Neural cell (in vitro differentiated cells): Measurements from ENCODE around the gene MKKS. TPM values are rescaled to one million over a fixed set of nuclear protein-coding genes. Genes with fewer than 3 reads are reported as not detected.

ENCODE experiments used
- H2AFZ ChIP-seq: fragments of 200-600, 300-800 bp; sonication (generic), shearing (Covaris generic); 2 replicates; pipeline ENCODE4 v1.6.0; 2014; ENCODE audit warnings: low read depth, mild to moderate bottlenecking, antibody characterized with exemption, low read length, moderate library complexity
- H3F3A ChIP-seq: fragments of 200-600 bp; shearing (Covaris generic); 2 replicates; pipeline ENCODE4 v1.6.1; 2016; ENCODE audit warnings: mild to moderate bottlenecking, moderate library complexity, mixed read lengths, antibody characterized with exemption, low read length; ENCODE audit not compliant: insufficient read depth, poor library complexity, severe bottlenecking
- H3K27ac ChIP-seq: fragments of 200-600, 300-800 bp; sonication (generic), shearing (Covaris generic); 2 replicates; pipeline ENCODE4 v1.5.1; 2014; ENCODE audit warnings: mild to moderate bottlenecking, low read length, moderate library complexity
- H3K27me3 ChIP-seq: fragments of 300-800, 200-600 bp; sonication (generic), shearing (Covaris generic); 2 replicates; pipeline ENCODE4 v1.6.0; 2014; ENCODE audit warnings: mild to moderate bottlenecking, low read depth, low read length, moderate library complexity; ENCODE audit not compliant: insufficient read depth
- H3K36me3 ChIP-seq: fragments of 300-800, 200-600 bp; sonication (generic), shearing (Covaris generic); 2 replicates; pipeline ENCODE4 v1.5.1; 2014; ENCODE audit warnings: mild to moderate bottlenecking, antibody characterized with exemption, low read length, moderate library complexity; ENCODE audit not compliant: insufficient read depth
- H3K4me2 ChIP-seq: fragments of 300-800, 200-600 bp; sonication (generic), shearing (Covaris generic); 2 replicates; pipeline ENCODE4 v1.6.0; 2014; ENCODE audit warnings: mild to moderate bottlenecking, low read length
- H3K4me3 ChIP-seq: fragments of 300-800, 200-600 bp; sonication (generic), shearing (Covaris generic); 2 replicates; pipeline ENCODE4 v1.5.1; 2014; ENCODE audit warnings: mild to moderate bottlenecking, low read length, moderate library complexity
- H3K79me2 ChIP-seq: fragments of 200-600 bp; shearing (Covaris generic); replicated peaks from 2 replicates; pipeline ENCODE4 v1.6.0; 2014; ENCODE audit warnings: mild to moderate bottlenecking, low read length, moderate library complexity; ENCODE audit not compliant: insufficient read depth
- H3K9ac ChIP-seq: fragments of 300-800, 200-600 bp; sonication (generic), shearing (Covaris generic); 2 replicates; pipeline ENCODE4 v1.6.1; 2016; ENCODE audit warnings: mild to moderate bottlenecking, low read length, mixed read lengths
- H3K9me2 ChIP-seq: fragments of 200-600 bp; shearing (Covaris generic); 2 replicates; pipeline ENCODE4 v1.6.1; 2016; ENCODE audit warnings: mild to moderate bottlenecking, low read length, mixed read lengths; ENCODE audit not compliant: insufficient read depth
- H3K9me3 ChIP-seq: fragments of 200-600, 300-800 bp; sonication (generic), shearing (Covaris generic); 2 replicates; pipeline ENCODE4 v1.6.1; 2016; ENCODE audit warnings: mild to moderate bottlenecking, mixed run types, low read length, moderate library complexity, mixed read lengths
- H4K20me1 ChIP-seq: fragments of 200-600 bp; shearing (Covaris generic); 2 replicates; pipeline ENCODE4 v1.6.1; 2016; ENCODE audit warnings: mild to moderate bottlenecking, mixed run types; ENCODE audit not compliant: insufficient read depth
- EP300 ChIP-seq: fragments of 450-650 bp; conservative IDR thresholded peaks from 2 replicates; pipeline ENCODE4 v1.6.1; 2014; ENCODE audit warnings: antibody characterized with exemption, mild to moderate bottlenecking, moderate library complexity; ENCODE audit not compliant: poor library complexity, severe bottlenecking
- EZH2 ChIP-seq: fragments of 200-600, 300-800 bp; shearing (Covaris generic), sonication (generic); IDR thresholded peaks from 2 replicates; pipeline ENCODE4 v1.6.1; 2014; ENCODE audit warnings: antibody characterized with exemption, low read length, borderline replicate concordance, mild to moderate bottlenecking; ENCODE audit not compliant: insufficient read depth, poor library complexity, severe bottlenecking
- MXI1 ChIP-seq: fragments of 450-650 bp; conservative IDR thresholded peaks from 2 replicates; pipeline ENCODE4 v1.6.1; 2014; ENCODE audit warnings: antibody characterized with exemption, mild to moderate bottlenecking; ENCODE audit not compliant: poor library complexity, severe bottlenecking
- POLR2AphosphoS5 ChIP-seq: IDR thresholded peaks from 2 replicates; pipeline ENCODE4 v1.6.1; 2012
- RAD21 ChIP-seq: fragments of 450-650 bp; conservative IDR thresholded peaks from 2 replicates; pipeline ENCODE4 v1.6.1; 2014; ENCODE audit warnings: antibody characterized with exemption, mild to moderate bottlenecking, moderate library complexity
- SMC3 ChIP-seq: fragments of 450-650 bp; conservative IDR thresholded peaks from 2 replicates; pipeline ENCODE4 v1.6.1; 2014; ENCODE audit warnings: antibody characterized with exemption, mild to moderate bottlenecking, moderate library complexity; ENCODE audit not compliant: poor library complexity
- TAF1 ChIP-seq: IDR thresholded peaks from 2 replicates; pipeline ENCODE4 v1.6.1; 2012; ENCODE audit warnings: low read depth
- polyA plus RNA-seq: library from polyadenylated mRNA; depleted of rRNA; stranded (reverse); fragments of >200 nt; gene quantifications from 2 replicates; pipeline ENCODE4 v1.2.3, GENCODE V29; 2014
- TF ChIP-seq, protein P1 (sequence below): IDR thresholded peaks from 2 replicates; pipeline ENCODE4 v1.6.1; 2012; ENCODE audit warnings: borderline replicate concordance
- TF ChIP-seq, protein P2 (sequence below): fragments of 450-650 bp; IDR thresholded peaks from 2 replicates; pipeline ENCODE4 v1.5.1; 2014; ENCODE audit warnings: antibody characterized with exemption, mild to moderate bottlenecking, moderate library complexity; ENCODE audit not compliant: poor library complexity, severe bottlenecking

The MKKS gene
- polyA plus RNA-seq, 1 donor from 2014 or later: 28.0 TPM

DNA sequence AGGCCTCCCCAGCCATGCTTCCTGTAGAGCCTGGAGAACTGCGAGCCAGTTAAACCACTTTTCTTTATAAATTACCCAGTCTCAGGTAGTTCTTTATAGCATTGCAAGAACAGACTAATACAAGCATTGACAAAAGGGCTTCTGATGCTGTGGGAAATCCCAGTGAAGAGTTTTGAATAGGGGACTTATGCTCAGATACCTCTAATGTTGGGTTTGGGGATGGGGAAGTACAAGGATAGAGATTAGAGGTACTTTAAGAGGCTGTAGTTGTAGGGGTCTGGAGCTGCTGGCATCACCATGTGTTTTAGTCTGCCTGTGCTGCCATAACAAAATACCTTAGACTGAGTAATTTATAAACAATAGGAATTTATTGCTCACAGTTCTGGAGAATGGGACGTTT is 9.9 kb upstream of the MKKS start:
- peaks cover 2% of the 10 kb centered on the region for H3K79me2 ChIP-seq
- TF ChIP-seq, protein P1, sequence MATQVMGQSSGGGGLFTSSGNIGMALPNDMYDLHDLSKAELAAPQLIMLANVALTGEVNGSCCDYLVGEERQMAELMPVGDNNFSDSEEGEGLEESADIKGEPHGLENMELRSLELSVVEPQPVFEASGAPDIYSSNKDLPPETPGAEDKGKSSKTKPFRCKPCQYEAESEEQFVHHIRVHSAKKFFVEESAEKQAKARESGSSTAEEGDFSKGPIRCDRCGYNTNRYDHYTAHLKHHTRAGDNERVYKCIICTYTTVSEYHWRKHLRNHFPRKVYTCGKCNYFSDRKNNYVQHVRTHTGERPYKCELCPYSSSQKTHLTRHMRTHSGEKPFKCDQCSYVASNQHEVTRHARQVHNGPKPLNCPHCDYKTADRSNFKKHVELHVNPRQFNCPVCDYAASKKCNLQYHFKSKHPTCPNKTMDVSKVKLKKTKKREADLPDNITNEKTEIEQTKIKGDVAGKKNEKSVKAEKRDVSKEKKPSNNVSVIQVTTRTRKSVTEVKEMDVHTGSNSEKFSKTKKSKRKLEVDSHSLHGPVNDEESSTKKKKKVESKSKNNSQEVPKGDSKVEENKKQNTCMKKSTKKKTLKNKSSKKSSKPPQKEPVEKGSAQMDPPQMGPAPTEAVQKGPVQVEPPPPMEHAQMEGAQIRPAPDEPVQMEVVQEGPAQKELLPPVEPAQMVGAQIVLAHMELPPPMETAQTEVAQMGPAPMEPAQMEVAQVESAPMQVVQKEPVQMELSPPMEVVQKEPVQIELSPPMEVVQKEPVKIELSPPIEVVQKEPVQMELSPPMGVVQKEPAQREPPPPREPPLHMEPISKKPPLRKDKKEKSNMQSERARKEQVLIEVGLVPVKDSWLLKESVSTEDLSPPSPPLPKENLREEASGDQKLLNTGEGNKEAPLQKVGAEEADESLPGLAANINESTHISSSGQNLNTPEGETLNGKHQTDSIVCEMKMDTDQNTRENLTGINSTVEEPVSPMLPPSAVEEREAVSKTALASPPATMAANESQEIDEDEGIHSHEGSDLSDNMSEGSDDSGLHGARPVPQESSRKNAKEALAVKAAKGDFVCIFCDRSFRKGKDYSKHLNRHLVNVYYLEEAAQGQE: no peak
- TF ChIP-seq RAD21 (no peak), MXI1 (no peak), SMC3 (no peak), EZH2 (no peak), TAF1 (no peak), POLR2AphosphoS5 (no peak), EP300 (no peak)
- TF ChIP-seq, protein P2, sequence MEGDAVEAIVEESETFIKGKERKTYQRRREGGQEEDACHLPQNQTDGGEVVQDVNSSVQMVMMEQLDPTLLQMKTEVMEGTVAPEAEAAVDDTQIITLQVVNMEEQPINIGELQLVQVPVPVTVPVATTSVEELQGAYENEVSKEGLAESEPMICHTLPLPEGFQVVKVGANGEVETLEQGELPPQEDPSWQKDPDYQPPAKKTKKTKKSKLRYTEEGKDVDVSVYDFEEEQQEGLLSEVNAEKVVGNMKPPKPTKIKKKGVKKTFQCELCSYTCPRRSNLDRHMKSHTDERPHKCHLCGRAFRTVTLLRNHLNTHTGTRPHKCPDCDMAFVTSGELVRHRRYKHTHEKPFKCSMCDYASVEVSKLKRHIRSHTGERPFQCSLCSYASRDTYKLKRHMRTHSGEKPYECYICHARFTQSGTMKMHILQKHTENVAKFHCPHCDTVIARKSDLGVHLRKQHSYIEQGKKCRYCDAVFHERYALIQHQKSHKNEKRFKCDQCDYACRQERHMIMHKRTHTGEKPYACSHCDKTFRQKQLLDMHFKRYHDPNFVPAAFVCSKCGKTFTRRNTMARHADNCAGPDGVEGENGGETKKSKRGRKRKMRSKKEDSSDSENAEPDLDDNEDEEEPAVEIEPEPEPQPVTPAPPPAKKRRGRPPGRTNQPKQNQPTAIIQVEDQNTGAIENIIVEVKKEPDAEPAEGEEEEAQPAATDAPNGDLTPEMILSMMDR: no peak

DNA sequence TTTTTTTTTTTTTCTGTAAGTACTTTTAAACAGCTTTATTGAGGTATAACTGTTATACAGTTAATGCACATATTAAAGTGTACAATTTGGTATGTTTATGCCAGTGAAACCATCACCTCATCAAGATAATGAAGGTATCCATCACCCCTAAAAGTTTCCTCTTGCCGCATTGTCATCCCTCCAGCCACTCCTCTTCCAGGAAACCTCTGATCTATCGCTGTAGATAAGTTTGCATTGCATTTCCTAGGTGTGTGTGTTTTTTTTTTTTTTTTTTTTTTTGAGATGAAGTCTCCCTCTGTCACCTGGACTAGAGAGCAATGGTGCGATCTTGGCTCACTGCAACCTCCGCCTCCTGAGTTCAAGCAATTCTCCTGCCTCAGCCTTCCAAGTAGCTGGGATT is 4.2 kb upstream of the MKKS start:
- no peak overlapping the region for H3K4me3 ChIP-seq
- no peaks in the 10 kb centered on the region for H4K20me1 ChIP-seq
- no peaks in the 10 kb centered on the region for H3K9me3 ChIP-seq
- peaks cover 10% of the 10 kb centered on the region for H3K79me2 ChIP-seq
- H3K36me3 ChIP-seq: no peaks in the 10 kb centered on the region
- no peaks in the 10 kb centered on the region for H3F3A ChIP-seq
- TF ChIP-seq SMC3: no peak
- no peak for TF ChIP-seq POLR2AphosphoS5
- TF ChIP-seq MXI1: no peak
- TF ChIP-seq EZH2: no peak
- TF ChIP-seq, protein P1: no peak
- no peak for TF ChIP-seq RAD21
- no peak for TF ChIP-seq EP300
- no peak for TF ChIP-seq TAF1
- TF ChIP-seq, protein P2: no peak
- H2AFZ ChIP-seq: no peak overlapping the region
- H3K9me2 ChIP-seq: no peaks in the 10 kb centered on the region
- no peak overlapping the region for H3K9ac ChIP-seq
- H3K27ac ChIP-seq: no peak overlapping the region
- no peak overlapping the region for H3K4me2 ChIP-seq
- no peaks in the 10 kb centered on the region for H3K27me3 ChIP-seq

More for the DNA sequence above, 9.9 kb upstream of the MKKS start:
- Histone ChIP-seq H3K9ac (no peak overlapping the region), H3K4me2 (no peak overlapping the region), H4K20me1 (no peaks in the 10 kb centered on the region), H3K9me2 (no peaks in the 10 kb centered on the region), H3K27me3 (no peaks in the 10 kb centered on the region), H3K27ac (no peak overlapping the region), H3K9me3 (no peaks in the 10 kb centered on the region), H3F3A (no peaks in the 10 kb centered on the region), H2AFZ (no peak overlapping the region), H3K4me3 (no peak overlapping the region), H3K36me3 (no peaks in the 10 kb centered on the region)
